ENCODE data around the gene THSD4. TPM values are rescaled to one million over a fixed set of nuclear protein-coding genes. Genes with fewer than 3 reads are reported as not detected.
"Not testable (repeated sequence)": the region's sequence is repeated elsewhere in the genome, so short reads cannot be mapped to it uniquely, and the experiment has no call there.

THSD4 gene
- polyA plus RNA-seq, 12 donors = 18.2 to 45.9 (median 26.2) TPM; not detected in 1

GRCh38 chr15:71656425-71656824 is 541.2 kb downstream of the THSD4 start:
- DNase-seq = no peak

GRCh38 chr15:71657141-71657540 is 541.9 kb downstream of the THSD4 start:
- no peak for DNase-seq

- DNase-seq = no peak
Observed at GRCh38 chr15:71658036-71658435, 542.8 kb downstream of the THSD4 start.

GRCh38 chr15:71658827-71659729 is 543.8 kb downstream of the THSD4 start:
- DNase-seq = no peak

GRCh38 chr15:71659730-71660067 is 544.4 kb downstream of the THSD4 start:
- no peak for DNase-seq

GRCh38 chr15:71660501-71660900 is 545.2 kb downstream of the THSD4 start:
- no peak for DNase-seq

GRCh38 chr15:71662306-71662705 is 547.0 kb downstream of the THSD4 start:
- no peak for DNase-seq

GRCh38 chr15:71664622-71665021 is 549.4 kb downstream of the THSD4 start:
- DNase-seq = no peak

- DNase-seq = no peak
Observed at GRCh38 chr15:71666763-71667620, 551.7 kb downstream of the THSD4 start.

- DNase-seq = no peak
Observed at GRCh38 chr15:71669688-71670087, 554.4 kb downstream of the THSD4 start.

- not testable (repeated sequence) for DNase-seq
Observed at GRCh38 chr15:71670222-71670621, 555.0 kb downstream of the THSD4 start.

- DNase-seq = no peak
Observed at GRCh38 chr15:71674354-71674753, 559.1 kb downstream of the THSD4 start.

GRCh38 chr15:71677352-71677751 is 562.1 kb downstream of the THSD4 start:
- no peak for DNase-seq

- DNase-seq = no peak
Observed at GRCh38 chr15:71677766-71678165, 562.5 kb downstream of the THSD4 start.

- DNase-seq = no peak
Observed at GRCh38 chr15:71678191-71678590, 562.9 kb downstream of the THSD4 start.

GRCh38 chr15:71678605-71679004 is 563.3 kb downstream of the THSD4 start:
- no peak for DNase-seq

- no peak for DNase-seq
Observed at GRCh38 chr15:71679223-71679792, 564.0 kb downstream of the THSD4 start.

GRCh38 chr15:71679793-71680353 is 564.6 kb downstream of the THSD4 start:
- no peak for DNase-seq

GRCh38 chr15:71682001-71682400 is 566.7 kb downstream of the THSD4 start:
- no peak for DNase-seq

- no peak for DNase-seq
Observed at GRCh38 chr15:71683411-71684274, 568.4 kb downstream of the THSD4 start.

GRCh38 chr15:71685420-71685993 is 570.2 kb downstream of the THSD4 start:
- no peak for DNase-seq
